HepG2 (cell line): ENCODE results near the gene FLAD1. TPM values are rescaled to one million over a fixed set of nuclear protein-coding genes. Genes with fewer than 3 reads are reported as not detected.

Source experiments
- ISX ChIP-seq: sonication (generic); formaldehyde crosslinking; conservative IDR thresholded peaks from 2 replicates; pipeline ENCODE4 v1.5.0; 2020; ENCODE audit warnings: missing genetic modification reagents
- LCORL ChIP-seq, 2 experiments: fragments of 450-650 bp in 1 of 2; sonication (generic) in 1 of 2; formaldehyde crosslinking in 1 of 2; IDR thresholded peaks; 2 replicates each; pipeline versions ENCODE4 v1.5.0 to v1.6.1; 2017 to 2020; ENCODE audit warnings: antibody characterized with exemption in 1 of 2, missing genetic modification reagents in 1 of 2
- MEIS2 ChIP-seq: sonication (generic); formaldehyde crosslinking; IDR thresholded peaks from 2 replicates; pipeline ENCODE4 v1.9.0; 2021; ENCODE audit warnings: mild to moderate bottlenecking, missing genetic modification reagents
- NAIF1 ChIP-seq: sonication (generic); formaldehyde crosslinking; IDR thresholded peaks from 2 replicates; pipeline ENCODE4 v1.5.0; 2020; ENCODE audit warnings: mild to moderate bottlenecking, missing genetic modification reagents, borderline replicate concordance
- PPARG ChIP-seq: conservative IDR thresholded peaks from 2 replicates; pipeline ENCODE4 v1.6.1; 2016; ENCODE audit warnings: missing biosample characterization, missing genetic modification reagents
- SATB2 ChIP-seq: sonication (generic); formaldehyde crosslinking; IDR thresholded peaks from 2 replicates; pipeline ENCODE4 v1.5.0; 2020; ENCODE audit warnings: missing genetic modification reagents
- SNRNP70 ChIP-seq: fragments of 200-400 bp; formaldehyde crosslinking; IDR thresholded peaks from 2 replicates; pipeline ENCODE4 v1.6.1; 2017; ENCODE audit warnings: mild to moderate bottlenecking, low read depth, low read length, moderate library complexity
- SRSF1 ChIP-seq: fragments of 200-400 bp; formaldehyde crosslinking; optimal IDR thresholded peaks from 2 replicates; pipeline ENCODE3; 2017; ENCODE audit warnings: mild to moderate bottlenecking, low read depth, low read length, moderate library complexity
- TOE1 ChIP-seq: sonication (generic); formaldehyde crosslinking; IDR thresholded peaks from 2 replicates; pipeline ENCODE4 v1.4.0; 2020; ENCODE audit warnings: mild to moderate bottlenecking, missing genetic modification reagents
- ZBTB25 ChIP-seq: IDR thresholded peaks from 2 replicates; pipeline ENCODE4 v1.6.1; 2018; ENCODE audit warnings: missing genetic modification reagents
- ZFP62 ChIP-seq: sonication (generic); formaldehyde crosslinking; IDR thresholded peaks from 2 replicates; pipeline ENCODE4 v1.4.0; 2020; ENCODE audit warnings: missing genetic modification reagents
- ZNF337 ChIP-seq: sonication (generic); formaldehyde crosslinking; IDR thresholded peaks from 2 replicates; pipeline ENCODE4 v1.5.1; 2020; ENCODE audit warnings: missing genetic modification reagents, low read depth, mild to moderate bottlenecking, borderline replicate concordance
- ZNF546 ChIP-seq: sonication (generic); formaldehyde crosslinking; conservative IDR thresholded peaks from 2 replicates; pipeline ENCODE4 v1.8.1; 2023; ENCODE audit warnings: mild to moderate bottlenecking, missing genetic modification reagents
- ZNF547 ChIP-seq: sonication (generic); formaldehyde crosslinking; IDR thresholded peaks from 2 replicates; pipeline ENCODE4 v1.5.1; 2020; ENCODE audit warnings: mild to moderate bottlenecking, missing genetic modification reagents
- ZNF83 ChIP-seq: sonication (generic); formaldehyde crosslinking; IDR thresholded peaks from 2 replicates; pipeline ENCODE4 v1.4.0; 2020; ENCODE audit warnings: missing genetic modification reagents, mild to moderate bottlenecking, borderline replicate concordance
- ZSCAN25 ChIP-seq: sonication (generic); formaldehyde crosslinking; IDR thresholded peaks from 2 replicates; pipeline ENCODE4 v1.8.0; 2022; ENCODE audit warnings: mild to moderate bottlenecking, missing genetic modification reagents
- ZSCAN9 ChIP-seq: IDR thresholded peaks from 2 replicates; pipeline ENCODE4 v1.6.1; 2016; ENCODE audit warnings: borderline replicate concordance
- polyA plus RNA-seq, 8 experiments: library from polyadenylated mRNA; depleted of rRNA in 3 of 8; stranded (reverse) in 7 of 8; unstranded in 1 of 8; fragments of >200 nt; fragmentation: Illumina TruSeq in 4 of 8; extraction: Trizol in 4 of 8; gene quantifications; 2 replicates each; pipeline versions ENCODE4 v1.2.1 to v1.2.3, GENCODE V29; 2011 to 2016; ENCODE audit warnings: low read depth in 4 of 8, missing spikeins in 1 of 8, mixed read lengths in 1 of 8; ENCODE audit not compliant: insufficient read depth in 1 of 8
- total RNA-seq, 5 experiments: library from RNA; depleted of rRNA; stranded (reverse); fragments of >200 nt; fragmentation: Illumina TruSeq; extraction: Trizol; gene quantifications; 2 replicates each; pipeline ENCODE4 v1.2.3, GENCODE V29; 2016; ENCODE audit warnings: low read depth in 1 of 5
- TF ChIP-seq, protein P1 (sequence below): sonication (generic); formaldehyde crosslinking; IDR thresholded peaks from 2 replicates; pipeline ENCODE4 v1.4.0; 2020; ENCODE audit warnings: missing genetic modification reagents
- TF ChIP-seq, protein P2 (sequence below): sonication (generic); formaldehyde crosslinking; IDR thresholded peaks from 2 replicates; pipeline ENCODE4 v1.4.0; 2020; ENCODE audit warnings: missing genetic modification reagents, borderline replicate concordance
- TF ChIP-seq, protein P3 (sequence below): sonication (generic); formaldehyde crosslinking; IDR thresholded peaks from 2 replicates; pipeline ENCODE4 v1.4.0; 2020; ENCODE audit warnings: missing genetic modification reagents
- TF ChIP-seq, protein P4 (sequence below): sonication (generic); formaldehyde crosslinking; IDR thresholded peaks from 2 replicates; pipeline ENCODE4 v1.5.1; 2020; ENCODE audit warnings: mild to moderate bottlenecking, missing genetic modification reagents

Gene FLAD1
- total and polyA plus RNA-seq, 2 of the 13 experiments (the other 11 are each of a cell fraction or from before 2014, with no cell fraction given) = 25.9 to 32.8 TPM

DNA sequence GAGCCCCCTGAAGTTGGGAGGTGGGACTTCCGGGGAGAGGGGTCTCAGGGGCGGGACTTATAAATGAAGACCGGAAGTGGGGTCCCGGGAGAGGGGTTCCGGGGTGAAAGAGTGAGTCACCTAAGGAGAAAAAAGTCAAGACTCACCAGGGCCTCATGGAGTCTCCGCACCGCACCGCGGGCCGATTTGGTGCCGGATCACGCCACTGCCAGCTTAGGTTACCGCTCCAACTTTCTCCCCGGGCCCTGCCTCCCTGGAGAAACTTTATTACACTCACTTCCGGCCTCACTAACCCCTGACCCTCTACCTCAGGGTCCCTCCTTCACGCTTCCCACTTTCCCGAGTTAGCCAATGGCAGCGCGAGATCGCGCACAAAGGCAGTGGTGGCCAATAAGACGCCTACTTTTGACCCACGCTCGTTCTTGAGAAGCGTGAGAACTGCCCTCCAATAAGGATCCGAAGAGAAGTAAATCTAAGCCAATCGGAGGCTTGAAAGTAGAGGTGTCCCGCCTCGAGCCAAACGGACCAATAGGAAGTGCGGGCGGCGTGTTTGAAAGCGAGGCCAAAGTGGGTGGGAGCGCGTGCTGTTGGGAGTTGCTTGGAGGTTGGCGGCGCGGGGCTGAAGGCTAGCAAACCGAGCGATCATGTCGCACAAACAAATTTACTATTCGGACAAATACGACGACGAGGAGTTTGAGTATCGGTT lies 8.9 kb upstream of the FLAD1 start, which contains the start of gene CKS1B (continued):
- TF ChIP-seq NAIF1 (CRISPR knock-in tag) = no peak; the same call in 1 of the 2 replicates
- TF ChIP-seq ZNF546 (CRISPR knock-in tag) = 0 out of 2 replicates have a peak, but pooled peaks have one; percentile 49
- TF ChIP-seq ZSCAN9 (CRISPR knock-in tag) = no peak
- TF ChIP-seq, protein P1, sequence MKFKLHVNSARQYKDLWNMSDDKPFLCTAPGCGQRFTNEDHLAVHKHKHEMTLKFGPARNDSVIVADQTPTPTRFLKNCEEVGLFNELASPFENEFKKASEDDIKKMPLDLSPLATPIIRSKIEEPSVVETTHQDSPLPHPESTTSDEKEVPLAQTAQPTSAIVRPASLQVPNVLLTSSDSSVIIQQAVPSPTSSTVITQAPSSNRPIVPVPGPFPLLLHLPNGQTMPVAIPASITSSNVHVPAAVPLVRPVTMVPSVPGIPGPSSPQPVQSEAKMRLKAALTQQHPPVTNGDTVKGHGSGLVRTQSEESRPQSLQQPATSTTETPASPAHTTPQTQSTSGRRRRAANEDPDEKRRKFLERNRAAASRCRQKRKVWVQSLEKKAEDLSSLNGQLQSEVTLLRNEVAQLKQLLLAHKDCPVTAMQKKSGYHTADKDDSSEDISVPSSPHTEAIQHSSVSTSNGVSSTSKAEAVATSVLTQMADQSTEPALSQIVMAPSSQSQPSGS (CRISPR knock-in tag) = no peak
- no peak for TF ChIP-seq SATB2 (CRISPR knock-in tag)
- TF ChIP-seq, protein P2, sequence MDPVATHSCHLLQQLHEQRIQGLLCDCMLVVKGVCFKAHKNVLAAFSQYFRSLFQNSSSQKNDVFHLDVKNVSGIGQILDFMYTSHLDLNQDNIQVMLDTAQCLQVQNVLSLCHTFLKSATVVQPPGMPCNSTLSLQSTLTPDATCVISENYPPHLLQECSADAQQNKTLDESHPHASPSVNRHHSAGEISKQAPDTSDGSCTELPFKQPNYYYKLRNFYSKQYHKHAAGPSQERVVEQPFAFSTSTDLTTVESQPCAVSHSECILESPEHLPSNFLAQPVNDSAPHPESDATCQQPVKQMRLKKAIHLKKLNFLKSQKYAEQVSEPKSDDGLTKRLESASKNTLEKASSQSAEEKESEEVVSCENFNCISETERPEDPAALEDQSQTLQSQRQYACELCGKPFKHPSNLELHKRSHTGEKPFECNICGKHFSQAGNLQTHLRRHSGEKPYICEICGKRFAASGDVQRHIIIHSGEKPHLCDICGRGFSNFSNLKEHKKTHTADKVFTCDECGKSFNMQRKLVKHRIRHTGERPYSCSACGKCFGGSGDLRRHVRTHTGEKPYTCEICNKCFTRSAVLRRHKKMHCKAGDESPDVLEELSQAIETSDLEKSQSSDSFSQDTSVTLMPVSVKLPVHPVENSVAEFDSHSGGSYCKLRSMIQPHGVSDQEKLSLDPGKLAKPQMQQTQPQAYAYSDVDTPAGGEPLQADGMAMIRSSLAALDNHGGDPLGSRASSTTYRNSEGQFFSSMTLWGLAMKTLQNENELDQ (CRISPR knock-in tag) = no peak
- TF ChIP-seq LCORL (IDR thresholded peaks at IDR 0.05) = no peak
- TF ChIP-seq LCORL (CRISPR knock-in tag; IDR thresholded peaks at IDR 0.05) = 0 out of 2 replicates have a peak, but pooled peaks have one; percentile 15
- TF ChIP-seq, protein P3, sequence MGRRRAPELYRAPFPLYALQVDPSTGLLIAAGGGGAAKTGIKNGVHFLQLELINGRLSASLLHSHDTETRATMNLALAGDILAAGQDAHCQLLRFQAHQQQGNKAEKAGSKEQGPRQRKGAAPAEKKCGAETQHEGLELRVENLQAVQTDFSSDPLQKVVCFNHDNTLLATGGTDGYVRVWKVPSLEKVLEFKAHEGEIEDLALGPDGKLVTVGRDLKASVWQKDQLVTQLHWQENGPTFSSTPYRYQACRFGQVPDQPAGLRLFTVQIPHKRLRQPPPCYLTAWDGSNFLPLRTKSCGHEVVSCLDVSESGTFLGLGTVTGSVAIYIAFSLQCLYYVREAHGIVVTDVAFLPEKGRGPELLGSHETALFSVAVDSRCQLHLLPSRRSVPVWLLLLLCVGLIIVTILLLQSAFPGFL (CRISPR knock-in tag) = no peak
- no peak for TF ChIP-seq ZSCAN25
- TF ChIP-seq, protein P4, sequence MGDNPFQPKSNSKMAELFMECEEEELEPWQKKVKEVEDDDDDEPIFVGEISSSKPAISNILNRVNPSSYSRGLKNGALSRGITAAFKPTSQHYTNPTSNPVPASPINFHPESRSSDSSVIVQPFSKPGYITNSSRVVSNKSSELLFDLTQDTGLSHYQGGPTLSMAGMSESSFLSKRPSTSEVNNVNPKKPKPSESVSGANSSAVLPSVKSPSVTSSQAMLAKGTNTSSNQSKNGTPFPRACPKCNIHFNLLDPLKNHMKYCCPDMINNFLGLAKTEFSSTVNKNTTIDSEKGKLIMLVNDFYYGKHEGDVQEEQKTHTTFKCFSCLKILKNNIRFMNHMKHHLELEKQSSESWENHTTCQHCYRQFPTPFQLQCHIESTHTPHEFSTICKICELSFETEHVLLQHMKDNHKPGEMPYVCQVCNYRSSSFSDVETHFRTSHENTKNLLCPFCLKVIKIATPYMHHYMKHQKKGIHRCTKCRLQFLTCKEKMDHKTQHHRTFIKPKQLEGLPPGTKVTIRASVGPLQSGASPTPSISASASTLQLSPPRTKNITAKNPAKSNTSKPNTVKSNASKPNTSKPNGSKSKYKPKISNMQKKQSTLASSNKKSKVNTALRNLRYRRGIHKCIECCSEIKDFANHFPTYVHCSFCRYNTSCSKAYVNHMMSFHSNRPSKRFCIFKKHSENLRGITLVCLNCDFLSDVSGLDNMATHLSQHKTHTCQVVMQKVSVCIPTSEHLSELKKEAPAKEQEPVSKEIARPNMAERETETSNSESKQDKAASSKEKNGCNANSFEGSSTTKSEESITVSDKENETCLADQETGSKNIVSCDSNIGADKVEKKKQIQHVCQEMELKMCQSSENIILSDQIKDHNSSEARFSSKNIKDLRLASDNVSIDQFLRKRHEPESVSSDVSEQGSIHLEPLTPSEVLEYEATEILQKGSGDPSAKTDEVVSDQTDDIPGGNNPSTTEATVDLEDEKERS (CRISPR knock-in tag) = 0 out of 2 replicates have a peak, but pooled peaks have one; percentile 62
- TF ChIP-seq ZBTB25 = no peak
- TF ChIP-seq ZNF83 = no peak
- TF ChIP-seq PPARG (CRISPR knock-in tag) = no peak
- peak; percentile 31; the same call in 1 of the 2 replicates for TF ChIP-seq MEIS2
- TF ChIP-seq ZNF547 (CRISPR knock-in tag) = no peak
- no peak for TF ChIP-seq SNRNP70
- TF ChIP-seq ZNF337 (CRISPR knock-in tag) = no peak
- TF ChIP-seq SRSF1 = peak; percentile 68
- TF ChIP-seq TOE1 (CRISPR knock-in tag) = no peak
- no peak for TF ChIP-seq ISX (CRISPR knock-in tag)
- TF ChIP-seq ZFP62 (CRISPR knock-in tag) = no peak
